ENCODE data around the gene MARCHF11.

DNA sequence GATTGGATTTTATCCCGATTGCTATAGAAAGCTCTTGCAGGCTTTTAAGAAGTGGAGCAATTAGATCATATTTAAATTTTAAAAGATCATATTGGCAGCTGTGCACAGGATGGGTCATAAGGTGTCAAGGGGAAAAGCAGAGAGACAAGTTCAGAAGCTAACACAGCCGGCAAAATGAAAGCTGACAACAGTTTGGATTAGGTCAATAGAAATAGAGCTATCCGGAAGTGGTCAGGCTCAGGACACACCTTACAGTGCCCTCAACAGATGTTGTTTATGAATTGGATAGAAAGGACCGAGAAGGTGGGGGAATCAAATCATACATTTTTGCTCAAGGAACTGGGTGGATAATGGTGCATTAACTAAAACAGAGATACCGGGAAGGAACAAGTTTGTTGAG, 46.3 kb upstream of the MARCHF11 start:
- no peak for TF ChIP-seq CTCF (IDR thresholded peaks at IDR 0.05; ENCODE audit: insufficient read depth, low read depth, low read length)
- no peak for TF ChIP-seq EZH2 (IDR thresholded peaks at IDR 0.05; ENCODE audit: insufficient read depth, low read length)

Data from astrocyte (in vitro differentiated cells and primary cell).